Activated B cell treated with CpG ODN at 0.5 μM for 24 hours (primary cell): ENCODE data around the gene MAU2. TPM values are rescaled to one million over a fixed set of nuclear protein-coding genes. Genes with fewer than 3 reads are reported as not detected.

Source experiments
- ATAC-seq: fragments of 200-7000 bp; cut with Tn5 transposase; one replicate; pipeline ENCODE4 v1.10.0; 2021; ENCODE audit warnings: low read depth, mild to moderate bottlenecking, moderate library complexity
- CTCF ChIA-PET: fragments of 350-600 bp; sonication (Branson Sonifier 250); formaldehyde crosslinking; loops from one replicate; lab custom pipeline; 2021; ENCODE audit warnings: antibody characterized with exemption; lab: Charles Lee
- POLR2A ChIA-PET: fragments of 350-600 bp; sonication (Branson Sonifier 250); formaldehyde crosslinking; loops from one replicate; lab custom pipeline; 2021; ENCODE audit warnings: antibody characterized with exemption; lab: Charles Lee
- DNase-seq: peaks from one replicate; pipeline ENCODE4 v3.0.0; 2022
- H3K27ac Mint-ChIP-seq: one replicate; pipeline ENCODE4 v1.8.0; 2020; ENCODE audit warnings: mixed read lengths
- H3K27me3 Mint-ChIP-seq: one replicate; pipeline ENCODE4 v1.8.0; 2021; ENCODE audit warnings: mixed read lengths
- H3K36me3 Mint-ChIP-seq: one replicate; pipeline ENCODE4 v1.8.0; 2021; ENCODE audit warnings: low read depth, mixed read lengths
- H3K4me1 Mint-ChIP-seq: one replicate; pipeline ENCODE4 v1.8.0; 2021; ENCODE audit warnings: mixed read lengths
- H3K4me3 Mint-ChIP-seq: one replicate; pipeline ENCODE4 v1.8.0; 2020; ENCODE audit warnings: mild to moderate bottlenecking, mixed read lengths
- H3K9me3 Mint-ChIP-seq: one replicate; pipeline ENCODE4 v1.8.0; 2020; ENCODE audit warnings: mixed read lengths
- intact Hi-C: fragments of 100-400 bp; cut with micrococcal nuclease; formaldehyde crosslinking; loops from one replicate; pipeline ENCODE4 v1.15.1; 2024
- total RNA-seq: library from RNA; stranded (reverse); gene quantifications from 2 replicates; pipeline ENCODE4 v1.2.3, GENCODE V29; 2022
- TF ChIP-seq, protein P1 (sequence below): fragments of 200-600 bp; IDR thresholded peaks from one replicate; pipeline ENCODE4 v1.8.0; 2022; ENCODE audit warnings: antibody characterized with exemption, mild to moderate bottlenecking

Gene MAU2
- total RNA-seq, 1 donor from 2014 or later = 126 TPM

DNA sequence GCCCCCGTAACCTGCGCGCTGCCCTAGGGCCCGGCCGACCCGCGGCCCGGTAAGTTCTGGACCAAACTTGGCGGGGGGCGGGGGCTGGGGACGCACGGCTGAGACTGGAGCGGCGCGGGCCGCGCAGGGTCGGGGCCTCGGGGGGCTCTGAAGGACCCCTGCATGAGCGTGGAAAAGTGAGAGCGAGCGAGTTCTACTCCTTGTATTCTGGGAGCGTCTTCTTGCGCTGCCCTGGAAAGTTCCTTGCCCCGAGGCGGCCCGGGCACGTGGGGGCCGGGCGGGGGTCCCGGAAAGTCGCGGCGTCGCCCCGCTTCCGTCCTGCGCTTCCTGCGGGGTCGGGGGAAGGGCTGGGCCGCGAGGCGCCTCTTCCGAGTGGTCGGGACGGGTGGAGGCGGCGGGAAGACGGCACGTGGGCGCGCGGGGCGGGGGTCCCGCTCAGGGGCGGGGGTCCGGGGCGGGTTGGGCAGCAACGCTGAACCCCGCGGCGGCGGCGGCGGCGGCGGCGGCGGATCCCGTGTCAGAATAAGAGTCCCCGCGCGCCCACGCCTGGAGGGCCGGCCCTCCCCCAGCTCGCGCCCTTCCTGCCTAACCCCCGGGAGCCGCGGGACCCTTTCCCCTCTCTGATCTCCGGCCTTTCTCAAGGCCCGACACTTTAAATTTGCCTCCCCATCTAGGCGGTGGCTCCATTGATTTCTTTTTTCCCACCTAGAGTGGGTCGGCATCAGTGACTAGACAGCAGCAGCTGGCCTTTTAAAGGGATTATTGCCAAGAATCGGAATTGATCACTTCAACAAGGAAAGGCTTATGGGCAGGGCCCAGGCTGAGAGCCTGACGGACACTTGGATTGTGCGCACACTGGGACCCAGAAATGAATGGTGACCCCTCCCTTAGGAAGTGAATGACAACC, 85.6 kb downstream of the MAU2 start:
- no peaks in the 10 kb centered on the region for H3K9me3 Mint-ChIP-seq
- H3K4me3 Mint-ChIP-seq = peak overlapping the region; percentile 97
- TF ChIP-seq, protein P1, sequence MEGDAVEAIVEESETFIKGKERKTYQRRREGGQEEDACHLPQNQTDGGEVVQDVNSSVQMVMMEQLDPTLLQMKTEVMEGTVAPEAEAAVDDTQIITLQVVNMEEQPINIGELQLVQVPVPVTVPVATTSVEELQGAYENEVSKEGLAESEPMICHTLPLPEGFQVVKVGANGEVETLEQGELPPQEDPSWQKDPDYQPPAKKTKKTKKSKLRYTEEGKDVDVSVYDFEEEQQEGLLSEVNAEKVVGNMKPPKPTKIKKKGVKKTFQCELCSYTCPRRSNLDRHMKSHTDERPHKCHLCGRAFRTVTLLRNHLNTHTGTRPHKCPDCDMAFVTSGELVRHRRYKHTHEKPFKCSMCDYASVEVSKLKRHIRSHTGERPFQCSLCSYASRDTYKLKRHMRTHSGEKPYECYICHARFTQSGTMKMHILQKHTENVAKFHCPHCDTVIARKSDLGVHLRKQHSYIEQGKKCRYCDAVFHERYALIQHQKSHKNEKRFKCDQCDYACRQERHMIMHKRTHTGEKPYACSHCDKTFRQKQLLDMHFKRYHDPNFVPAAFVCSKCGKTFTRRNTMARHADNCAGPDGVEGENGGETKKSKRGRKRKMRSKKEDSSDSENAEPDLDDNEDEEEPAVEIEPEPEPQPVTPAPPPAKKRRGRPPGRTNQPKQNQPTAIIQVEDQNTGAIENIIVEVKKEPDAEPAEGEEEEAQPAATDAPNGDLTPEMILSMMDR = no peak
- peaks cover 12% of the 10 kb centered on the region for H3K36me3 Mint-ChIP-seq
- H3K4me1 Mint-ChIP-seq = peaks cover 66% of the 10 kb centered on the region
- H3K27me3 Mint-ChIP-seq = no peaks in the 10 kb centered on the region
- intact Hi-C loops = loop anchor here (1.0 to 10.0 kb wide), 9 partner anchors 21 to 341 kb away; partner anchors contain the start of genes BORCS8, MAU2, RFXANK and SLC25A42
- ATAC-seq = peak; percentile 3
- DNase-seq = peak; percentile 59
- ChIA-PET POLR2A (interaction anchor here (0.6 to 2.8 kb wide), 18 partner anchors 9 to 338 kb away, joined by 3 to 29 read pairs (median 8); partner anchors contain the start of genes NDUFA13 and TSSK6), CTCF (interaction anchor here (0.7 to 5.0 kb wide), 10 partner anchors 11 to 127 kb away, joined by 3 to 49 read pairs (median 5); partner anchors contain the start of genes NDUFA13 and TSSK6)
- H3K27ac Mint-ChIP-seq = peak overlapping the region; percentile 89

DNA sequence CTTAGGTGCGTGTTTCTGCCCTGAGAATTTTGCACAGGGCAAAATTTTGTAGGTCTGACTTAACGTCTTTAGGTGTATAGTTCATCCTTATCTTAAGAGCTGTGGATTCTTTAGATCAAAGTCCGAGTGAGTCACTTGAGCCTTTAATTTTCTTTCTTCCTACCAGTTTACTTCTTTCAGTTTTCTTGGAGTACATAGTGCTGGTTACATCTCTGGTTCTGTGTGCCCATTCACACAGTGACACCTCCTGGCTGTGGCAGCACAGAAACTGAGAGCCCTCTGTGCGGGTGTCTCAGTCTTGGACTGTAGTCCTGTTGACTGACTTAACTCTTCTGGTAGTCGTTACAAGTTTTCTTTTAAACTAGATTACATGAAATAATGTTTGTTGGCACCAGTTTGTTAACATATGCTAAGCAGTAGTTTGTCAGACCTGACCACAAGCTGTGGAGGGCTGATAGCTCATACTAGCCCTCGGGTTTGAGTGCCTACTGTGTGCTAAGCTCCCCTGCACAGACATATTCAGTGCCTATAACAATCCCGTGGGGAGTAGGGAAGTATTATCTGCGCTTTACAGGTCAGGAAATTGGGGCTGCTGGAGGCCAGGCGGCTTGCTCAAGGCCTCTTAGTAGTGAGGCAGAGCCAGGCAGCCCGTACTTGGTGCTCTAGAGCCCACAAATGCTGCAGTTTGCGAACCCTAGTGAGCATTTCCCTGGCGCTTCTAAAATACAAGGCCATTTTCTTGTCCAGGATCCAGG, 86.4 kb downstream of the MAU2 start:
- TF ChIP-seq, protein P1 = no peak
- H3K36me3 Mint-ChIP-seq = peaks cover 12% of the 10 kb centered on the region
- no peaks in the 10 kb centered on the region for H3K9me3 Mint-ChIP-seq
- peak overlapping the region; percentile 97 for H3K4me3 Mint-ChIP-seq
- ATAC-seq (peak; percentile 15), DNase-seq (no peak)
- H3K4me1 Mint-ChIP-seq = peaks cover 70% of the 10 kb centered on the region
- CTCF ChIA-PET = interaction anchor here (0.8 to 5.0 kb wide), 7 partner anchors 10 to 109 kb away, joined by 3 to 49 read pairs (median 4); partner anchors contain the start of genes NDUFA13 and TSSK6
- POLR2A ChIA-PET = interaction anchor here (0.7 to 2.8 kb wide), 11 partner anchors 11 to 83 kb away, joined by 3 to 18 read pairs (median 7); no protein-coding TSS in a partner anchor
- no peaks in the 10 kb centered on the region for H3K27me3 Mint-ChIP-seq
- peak overlapping the region; percentile 89 for H3K27ac Mint-ChIP-seq
- intact Hi-C loops = loop anchor here (2.0 to 10.0 kb wide), 3 partner anchors 38 to 342 kb away; partner anchors contain the start of gene SLC25A42

DNA sequence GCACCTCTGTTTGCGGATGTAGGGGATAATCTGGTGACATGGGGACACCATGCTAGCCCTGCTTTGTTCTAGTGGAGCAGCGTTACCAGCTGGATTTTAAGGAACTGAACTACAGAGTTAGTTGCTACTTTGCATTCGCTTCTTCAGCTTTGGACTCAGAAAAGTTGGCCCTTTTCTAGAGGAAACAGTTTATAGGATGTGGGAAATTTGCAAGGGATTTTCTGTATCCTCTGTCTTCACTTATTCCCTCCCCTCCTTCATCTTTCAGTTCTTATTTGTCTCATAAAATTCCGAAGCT, 87.0 kb downstream of the MAU2 start:
- ATAC-seq (no peak), DNase-seq (no peak)
- ChIA-PET CTCF (interaction anchor here (0.8 to 5.0 kb wide), 5 partner anchors 10 to 83 kb away, joined by 3 to 49 read pairs (median 6); no protein-coding TSS in a partner anchor), POLR2A (interaction anchor here (0.6 to 2.0 kb wide), 7 partner anchors 22 to 83 kb away, joined by 3 to 9 read pairs (median 7); no protein-coding TSS in a partner anchor)
- H3K4me1 Mint-ChIP-seq = peaks cover 73% of the 10 kb centered on the region
- no peak overlapping the region for H3K27ac Mint-ChIP-seq
- peaks cover 13% of the 10 kb centered on the region for H3K36me3 Mint-ChIP-seq
- H3K27me3 Mint-ChIP-seq = no peaks in the 10 kb centered on the region
- H3K4me3 Mint-ChIP-seq = peak overlapping the region; percentile 97
- intact Hi-C loops = loop anchor here (2.0 to 10.0 kb wide), 3 partner anchors 37 to 343 kb away; partner anchors contain the start of gene SLC25A42
- no peaks in the 10 kb centered on the region for H3K9me3 Mint-ChIP-seq
- TF ChIP-seq, protein P1 = no peak

Other genes with a start within 250 kb of the MAU2 start
- 20.8 and 22.6 TPM in 2 replicates for gene TMEM161A, start 182.4 kb upstream of the MAU2 start, total RNA-seq
- gene MEF2B, start 150.6 kb upstream of the MAU2 start, total RNA-seq = 11.7 and 15.5 TPM in 2 replicates
- 51.8 and 52.3 TPM in 2 replicates for gene BORCS8, start 128.7 kb upstream of the MAU2 start, total RNA-seq
- 95.4 and 96.9 TPM in 2 replicates for gene RFXANK, start 128.6 kb upstream of the MAU2 start, total RNA-seq
- gene NR2C2AP, start 117.4 kb upstream of the MAU2 start, total RNA-seq = 37.1 and 39.2 TPM in 2 replicates
- not detected in 2 replicates for gene NCAN, start 108.9 kb upstream of the MAU2 start, total RNA-seq
- gene TM6SF2, start 47.5 kb upstream of the MAU2 start, total RNA-seq = not detected in 2 replicates
- 68.6 and 73.0 TPM in 2 replicates for gene SUGP1, start 320 bp upstream of the MAU2 start, total RNA-seq
- 116 and 126 TPM in 2 replicates for gene GATAD2A, start 84.8 kb downstream of the MAU2 start, total RNA-seq
- gene TSSK6, start 194.7 kb downstream of the MAU2 start, total RNA-seq = 4.0 and 4.3 TPM in 2 replicates
- gene NDUFA13, start 195.4 kb downstream of the MAU2 start, total RNA-seq = 294 and 317 TPM in 2 replicates
- gene YJEFN3, start 208.1 kb downstream of the MAU2 start, total RNA-seq = 7.8 and 9.1 TPM in 2 replicates
- gene CILP2, start 217.4 kb downstream of the MAU2 start, total RNA-seq = 0.27 and 0.29 TPM in 2 replicates